KMS-11 (cell line): Measurements from ENCODE around the gene ABTB2.
A peak's percentile ranks its signal among the peaks of the same experiment; 100 is the strongest.
"Not testable (repeated sequence)": the region's sequence is repeated elsewhere in the genome, so short reads cannot be mapped to it uniquely, and the experiment has no call there.

ENCODE experiments used
- H2AFZ ChIP-seq: fragments of 200-600 bp; sonication (generic); 2 replicates; pipeline ENCODE4 v1.6.1; 2016; ENCODE audit warnings: antibody characterized with exemption, mixed run types, low read depth
- H3K27ac ChIP-seq: fragments of 200-600 bp; sonication (generic); 2 replicates; pipeline ENCODE4 v1.6.1; 2016; ENCODE audit warnings: mild to moderate bottlenecking, mixed run types
- H3K27me3 ChIP-seq: fragments of 200-600 bp; sonication (generic); 2 replicates; pipeline ENCODE4 v1.6.1; 2017; ENCODE audit warnings: mild to moderate bottlenecking, low read depth, mixed run types, moderate library complexity; ENCODE audit not compliant: insufficient read depth
- H3K36me3 ChIP-seq: fragments of 200-600 bp; sonication (generic); 2 replicates; pipeline ENCODE4 v1.6.1; 2017; ENCODE audit warnings: mild to moderate bottlenecking, mixed run types; ENCODE audit not compliant: insufficient read depth
- H3K4me1 ChIP-seq: fragments of 200-600 bp; sonication (generic); 2 replicates; pipeline ENCODE4 v1.6.1; 2016; ENCODE audit warnings: mild to moderate bottlenecking, low read depth, mixed run types; ENCODE audit not compliant: poor library complexity, severe bottlenecking
- H3K4me2 ChIP-seq: fragments of 200-600 bp; sonication (generic); 2 replicates; pipeline ENCODE4 v1.7.0; 2016; ENCODE audit warnings: mild to moderate bottlenecking, mixed run types
- H3K4me3 ChIP-seq: fragments of 200-600 bp; sonication (generic); IDR thresholded peaks from 2 replicates; pipeline ENCODE4 v1.6.1; 2017; ENCODE audit warnings: low read depth, low read length, mixed read lengths; ENCODE audit not compliant: insufficient read depth
- H3K79me2 ChIP-seq: fragments of 200-600 bp; sonication (generic); 2 replicates; pipeline ENCODE4 v1.6.1; 2016; ENCODE audit warnings: low read depth, mixed run types; ENCODE audit not compliant: insufficient read depth
- H3K9ac ChIP-seq: fragments of 200-600 bp; sonication (generic); 2 replicates; pipeline ENCODE4 v1.6.1; 2016; ENCODE audit warnings: mild to moderate bottlenecking, mixed run types
- H4K20me1 ChIP-seq: fragments of 200-600 bp; sonication (generic); 2 replicates; pipeline ENCODE4 v1.6.1; 2016; ENCODE audit warnings: mild to moderate bottlenecking, mixed run types; ENCODE audit not compliant: insufficient read depth
- TF ChIP-seq, protein P1 (sequence below): fragments of 200-600 bp; sonication (generic); conservative IDR thresholded peaks from 2 replicates; pipeline ENCODE4 v1.6.1; 2017; ENCODE audit warnings: low read depth, mild to moderate bottlenecking, antibody characterized with exemption, low read length, moderate library complexity, mixed read lengths

The ABTB2 gene

DNA sequence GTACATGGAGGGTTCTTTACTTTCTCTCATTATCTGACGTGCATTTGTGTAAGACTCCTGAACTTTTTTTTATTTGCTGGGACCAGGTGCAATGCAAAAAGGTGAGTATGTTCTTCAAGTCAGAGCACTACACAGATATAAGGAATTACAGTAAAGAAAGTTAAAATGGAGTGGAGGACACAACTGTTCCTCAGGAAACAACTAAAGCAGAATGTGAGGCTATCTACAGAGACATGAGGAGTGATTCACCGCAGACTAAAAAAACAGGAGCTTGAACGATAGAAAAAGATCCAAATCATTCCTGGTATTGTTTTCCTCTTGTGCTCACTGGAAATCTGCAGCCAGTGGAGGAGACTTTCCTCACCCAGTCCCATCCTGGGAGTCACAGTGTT lies 106.2 kb downstream of the ABTB2 start:
- H4K20me1 ChIP-seq = no peaks in the 10 kb centered on the region
- no peaks in the 10 kb centered on the region for H3K36me3 ChIP-seq
- no peak overlapping the region for H3K9ac ChIP-seq
- no peaks in the 10 kb centered on the region for H3K79me2 ChIP-seq
- peaks cover 25% of the 10 kb centered on the region for H3K4me1 ChIP-seq
- no peak overlapping the region for H3K4me2 ChIP-seq
- H2AFZ ChIP-seq = no peak overlapping the region
- H3K4me3 ChIP-seq = no peak overlapping the region
- H3K27ac ChIP-seq = no peak overlapping the region
- no peaks in the 10 kb centered on the region for H3K27me3 ChIP-seq
- TF ChIP-seq, protein P1, sequence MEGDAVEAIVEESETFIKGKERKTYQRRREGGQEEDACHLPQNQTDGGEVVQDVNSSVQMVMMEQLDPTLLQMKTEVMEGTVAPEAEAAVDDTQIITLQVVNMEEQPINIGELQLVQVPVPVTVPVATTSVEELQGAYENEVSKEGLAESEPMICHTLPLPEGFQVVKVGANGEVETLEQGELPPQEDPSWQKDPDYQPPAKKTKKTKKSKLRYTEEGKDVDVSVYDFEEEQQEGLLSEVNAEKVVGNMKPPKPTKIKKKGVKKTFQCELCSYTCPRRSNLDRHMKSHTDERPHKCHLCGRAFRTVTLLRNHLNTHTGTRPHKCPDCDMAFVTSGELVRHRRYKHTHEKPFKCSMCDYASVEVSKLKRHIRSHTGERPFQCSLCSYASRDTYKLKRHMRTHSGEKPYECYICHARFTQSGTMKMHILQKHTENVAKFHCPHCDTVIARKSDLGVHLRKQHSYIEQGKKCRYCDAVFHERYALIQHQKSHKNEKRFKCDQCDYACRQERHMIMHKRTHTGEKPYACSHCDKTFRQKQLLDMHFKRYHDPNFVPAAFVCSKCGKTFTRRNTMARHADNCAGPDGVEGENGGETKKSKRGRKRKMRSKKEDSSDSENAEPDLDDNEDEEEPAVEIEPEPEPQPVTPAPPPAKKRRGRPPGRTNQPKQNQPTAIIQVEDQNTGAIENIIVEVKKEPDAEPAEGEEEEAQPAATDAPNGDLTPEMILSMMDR = no peak

DNA sequence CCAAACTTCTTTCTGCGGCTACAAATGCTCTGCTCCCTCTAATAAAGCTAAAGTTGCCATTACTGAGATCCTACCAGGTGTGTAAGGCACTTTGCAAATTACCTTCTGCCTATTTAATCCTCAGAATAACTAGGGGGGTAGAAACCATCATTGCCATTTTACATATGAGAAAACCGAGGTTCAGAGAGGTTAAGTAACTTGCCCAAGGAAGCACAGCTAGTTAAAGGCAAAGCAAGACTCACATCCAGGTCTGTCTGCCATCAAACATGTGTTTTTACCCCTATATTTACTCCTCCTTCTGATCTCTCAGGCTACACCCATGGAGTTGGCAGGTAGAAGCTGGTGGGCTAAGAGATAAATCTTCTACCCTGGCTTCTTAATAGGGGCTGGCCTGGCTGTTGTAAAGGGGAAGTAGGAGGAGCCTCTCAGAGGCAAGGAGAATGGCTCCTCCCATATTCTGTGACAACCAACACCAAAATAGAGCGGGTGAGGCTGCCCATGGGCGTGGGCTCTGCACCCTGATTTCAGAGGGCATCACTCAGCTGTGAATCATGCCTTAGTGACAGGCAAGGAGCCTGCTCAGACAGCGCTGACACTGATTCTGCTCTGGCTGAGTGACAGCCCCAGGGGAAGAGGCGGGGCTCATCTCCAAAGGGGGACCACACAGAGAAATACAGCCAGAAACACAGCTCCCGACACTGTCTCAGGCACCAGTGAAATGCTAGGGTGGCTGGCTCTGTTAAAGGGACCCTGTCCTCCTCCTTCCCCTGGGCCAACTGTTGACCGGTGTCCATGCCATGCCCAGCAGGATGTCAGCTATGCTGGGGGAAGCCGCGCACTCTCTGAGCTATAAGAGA lies 106.8 kb downstream of the ABTB2 start:
- TF ChIP-seq, protein P1 = no peak
- Histone ChIP-seq H3K27ac (no peak overlapping the region), H3K4me3 (no peak overlapping the region), H3K4me1 (peaks cover 30% of the 10 kb centered on the region), H3K79me2 (no peaks in the 10 kb centered on the region), H3K9ac (no peak overlapping the region), H2AFZ (no peak overlapping the region), H3K36me3 (no peaks in the 10 kb centered on the region), H3K4me2 (no peak overlapping the region), H4K20me1 (no peaks in the 10 kb centered on the region), H3K27me3 (no peaks in the 10 kb centered on the region)

DNA sequence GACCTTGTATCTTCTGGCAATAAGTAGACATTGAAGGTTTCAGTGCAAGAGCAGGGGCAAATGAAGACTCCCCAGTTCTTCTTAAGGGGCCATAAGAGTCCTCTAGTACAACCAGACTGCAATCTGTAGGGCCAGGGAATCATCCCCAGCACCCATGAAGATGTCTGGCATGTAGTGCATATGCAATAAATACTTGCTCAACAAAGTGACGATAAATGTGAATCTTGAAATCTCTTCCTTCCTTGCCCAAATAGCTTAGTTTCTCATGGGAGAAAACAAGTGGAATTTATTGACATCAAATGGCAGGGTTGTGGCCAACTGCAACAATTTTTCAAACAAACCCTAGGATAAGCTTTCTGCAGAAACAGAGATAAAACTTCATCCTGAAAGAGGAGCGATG lies 107.6 kb downstream of the ABTB2 start:
- Histone ChIP-seq H3K9ac (no peak overlapping the region), H3K79me2 (no peaks in the 10 kb centered on the region), H3K4me3 (no peak overlapping the region), H3K27me3 (no peaks in the 10 kb centered on the region), H3K36me3 (no peaks in the 10 kb centered on the region), H4K20me1 (no peaks in the 10 kb centered on the region), H3K27ac (no peak overlapping the region), H2AFZ (no peak overlapping the region), H3K4me2 (no peak overlapping the region), H3K4me1 (peaks cover 37% of the 10 kb centered on the region)
- TF ChIP-seq, protein P1 = no peak

DNA sequence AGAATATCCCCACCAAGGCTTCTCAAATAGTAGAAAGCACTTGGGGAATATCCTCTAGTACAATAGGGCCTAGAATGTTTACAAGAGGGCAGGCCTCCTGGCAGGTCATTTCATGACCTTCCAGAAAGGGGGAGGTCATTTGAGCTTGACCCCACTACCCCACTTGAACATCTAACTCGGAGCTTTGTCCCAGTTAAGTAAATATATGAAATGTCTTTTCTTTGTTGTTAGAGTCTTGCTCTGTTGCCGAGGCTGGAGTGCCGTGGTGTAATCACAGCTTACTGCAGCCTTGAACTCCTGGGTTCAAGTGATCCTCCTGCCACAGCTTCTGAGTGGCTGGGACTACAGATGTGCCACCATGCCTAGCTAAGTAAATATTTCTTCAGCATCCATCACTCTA lies 108.4 kb downstream of the ABTB2 start:
- H3K27me3 ChIP-seq = no peaks in the 10 kb centered on the region
- H3K4me2 ChIP-seq = no peak overlapping the region
- no peak overlapping the region for H3K27ac ChIP-seq
- no peaks in the 10 kb centered on the region for H4K20me1 ChIP-seq
- TF ChIP-seq, protein P1 = no peak
- no peak overlapping the region for H2AFZ ChIP-seq
- H3K4me3 ChIP-seq = no peak overlapping the region
- H3K4me1 ChIP-seq = peaks cover 45% of the 10 kb centered on the region
- no peak overlapping the region for H3K9ac ChIP-seq
- no peaks in the 10 kb centered on the region for H3K36me3 ChIP-seq
- no peaks in the 10 kb centered on the region for H3K79me2 ChIP-seq

DNA sequence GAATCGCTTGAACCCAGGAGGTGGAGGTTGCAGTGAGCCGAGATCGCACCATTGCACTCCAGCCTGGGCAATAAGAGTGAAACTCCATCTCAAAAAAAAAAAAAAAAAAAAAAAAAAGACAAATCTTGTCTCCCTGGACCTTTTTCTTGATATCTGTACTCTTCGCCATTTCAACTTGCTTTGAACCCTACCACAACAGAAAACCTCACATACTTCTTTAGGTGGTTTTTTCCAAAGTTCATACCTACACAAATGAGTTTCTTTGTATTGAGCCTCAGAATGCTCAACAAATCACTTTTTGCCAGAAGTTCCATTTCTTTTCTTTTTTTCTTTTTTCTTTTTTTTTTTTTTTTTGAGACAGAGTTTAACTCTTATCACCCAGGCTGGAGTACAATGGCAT lies 111.3 kb downstream of the ABTB2 start:
- H2AFZ ChIP-seq, H3K27ac ChIP-seq, H3K4me3 ChIP-seq, H4K20me1 ChIP-seq, H3K36me3 ChIP-seq, H3K9ac ChIP-seq, H3K79me2 ChIP-seq, H3K27me3 ChIP-seq: not testable (repeated sequence)
- peaks cover 63% of the 10 kb centered on the region for H3K4me1 ChIP-seq
- H3K4me2 ChIP-seq = peak overlapping the region; percentile 44; the same call in 1 of the 2 replicates
